ENCODE results near the gene MFSD6L.

Gene MFSD6L

DNA sequence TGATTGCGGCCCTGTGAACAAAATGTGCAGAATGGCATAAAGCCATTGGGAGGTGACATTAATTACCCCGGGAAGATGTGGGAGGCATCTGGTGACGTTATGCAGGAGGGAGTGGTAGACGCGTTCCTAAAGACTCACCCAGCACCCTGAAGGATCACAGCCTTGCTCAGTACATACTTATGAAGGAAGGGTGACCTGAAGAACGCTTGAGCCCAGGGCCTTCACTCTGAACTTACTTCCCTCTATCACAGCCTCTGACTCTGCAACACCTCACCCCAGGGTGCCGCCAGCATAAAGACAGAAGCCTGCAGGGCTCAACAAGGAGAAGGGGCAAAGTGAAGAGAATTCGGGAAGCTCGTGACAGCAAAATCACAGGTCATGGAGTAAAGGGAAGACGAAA, 9.4 kb downstream of the MFSD6L start:
- no peak overlapping the region for H3K4me2 ChIP-seq (ENCODE audit: low read length)
- no peak overlapping the region for H3K27ac ChIP-seq
- peaks cover 4% of the 10 kb centered on the region for H3K4me1 ChIP-seq
- H3K79me2 ChIP-seq, result no peaks in the 10 kb centered on the region
- TF ChIP-seq, protein P1, sequence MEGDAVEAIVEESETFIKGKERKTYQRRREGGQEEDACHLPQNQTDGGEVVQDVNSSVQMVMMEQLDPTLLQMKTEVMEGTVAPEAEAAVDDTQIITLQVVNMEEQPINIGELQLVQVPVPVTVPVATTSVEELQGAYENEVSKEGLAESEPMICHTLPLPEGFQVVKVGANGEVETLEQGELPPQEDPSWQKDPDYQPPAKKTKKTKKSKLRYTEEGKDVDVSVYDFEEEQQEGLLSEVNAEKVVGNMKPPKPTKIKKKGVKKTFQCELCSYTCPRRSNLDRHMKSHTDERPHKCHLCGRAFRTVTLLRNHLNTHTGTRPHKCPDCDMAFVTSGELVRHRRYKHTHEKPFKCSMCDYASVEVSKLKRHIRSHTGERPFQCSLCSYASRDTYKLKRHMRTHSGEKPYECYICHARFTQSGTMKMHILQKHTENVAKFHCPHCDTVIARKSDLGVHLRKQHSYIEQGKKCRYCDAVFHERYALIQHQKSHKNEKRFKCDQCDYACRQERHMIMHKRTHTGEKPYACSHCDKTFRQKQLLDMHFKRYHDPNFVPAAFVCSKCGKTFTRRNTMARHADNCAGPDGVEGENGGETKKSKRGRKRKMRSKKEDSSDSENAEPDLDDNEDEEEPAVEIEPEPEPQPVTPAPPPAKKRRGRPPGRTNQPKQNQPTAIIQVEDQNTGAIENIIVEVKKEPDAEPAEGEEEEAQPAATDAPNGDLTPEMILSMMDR (IDR thresholded peaks at IDR 0.05), result no peak
- no peaks in the 10 kb centered on the region for H3K9me3 ChIP-seq (ENCODE audit: control insufficient read depth, low read length)
- H2AFZ ChIP-seq, result no peak overlapping the region
- H3K36me3 ChIP-seq (ENCODE audit: control insufficient read depth, insufficient read depth, low read length), result no peaks in the 10 kb centered on the region
- no peaks in the 10 kb centered on the region for H3K27me3 ChIP-seq (ENCODE audit: control insufficient read depth, insufficient read depth, low read length)
- no peak overlapping the region for H3K4me3 ChIP-seq (ENCODE audit: low read depth, low read length)
- H3K9ac ChIP-seq, result no peak overlapping the region

- H3K9me3 ChIP-seq (ENCODE audit: control insufficient read depth, low read length), result no peaks in the 10 kb centered on the region
Observed at GRCh38 chr17:8788998-8789397, 10.2 kb downstream of the MFSD6L start.

DNA sequence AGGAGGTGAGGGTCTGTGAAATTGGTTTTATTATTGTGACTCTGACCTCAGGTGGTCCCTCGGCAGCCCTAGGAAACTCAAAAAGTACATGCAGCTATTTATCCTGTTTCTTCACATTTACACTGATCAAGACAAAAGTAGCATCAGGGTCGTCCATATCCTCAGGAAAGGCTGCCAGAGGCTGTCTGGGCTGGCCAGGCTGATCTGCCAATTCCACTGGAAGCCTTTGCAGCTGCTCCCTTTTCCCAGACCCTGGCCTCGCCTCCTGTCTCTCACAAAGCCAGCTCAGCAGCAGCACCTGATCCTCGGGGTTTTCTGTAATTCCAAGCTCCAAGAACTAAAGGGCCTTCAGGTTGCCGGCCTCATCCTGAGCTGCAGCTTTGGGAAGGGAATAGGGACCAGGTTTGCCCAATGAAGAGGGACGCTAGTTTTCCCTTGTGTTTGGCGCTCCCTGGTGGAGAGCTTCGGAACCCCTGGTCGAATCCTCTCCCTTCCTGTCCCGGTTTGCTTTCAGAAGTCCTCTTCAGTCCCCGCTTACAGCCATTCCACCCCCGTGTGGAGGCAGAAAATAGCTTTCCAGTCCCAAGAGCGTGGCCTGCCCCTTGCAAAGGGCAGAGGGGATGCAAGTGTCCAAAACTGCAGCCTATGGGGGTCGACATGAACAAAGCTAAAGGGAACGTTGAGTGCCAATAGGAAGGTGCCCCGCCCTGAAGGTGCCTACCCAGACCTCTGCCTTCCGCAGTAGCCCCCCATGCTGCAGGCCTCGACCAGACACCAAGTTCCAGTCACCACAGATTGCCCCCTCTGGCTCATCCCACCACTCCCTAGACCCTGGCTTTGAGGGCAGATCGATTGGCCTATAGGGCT, 13.4 kb downstream of the MFSD6L start:
- TF ChIP-seq, protein P1 (IDR thresholded peaks at IDR 0.05), result peak; percentile 80
- Histone ChIP-seq H2AFZ (peak overlapping the region; percentile 64), H3K27ac (no peak overlapping the region), H3K27me3 (ENCODE audit: control insufficient read depth, insufficient read depth, low read length) (no peaks in the 10 kb centered on the region), H3K36me3 (ENCODE audit: control insufficient read depth, insufficient read depth, low read length) (no peaks in the 10 kb centered on the region), H3K79me2 (no peaks in the 10 kb centered on the region), H3K4me1 (peaks cover 4% of the 10 kb centered on the region), H3K9me3 (ENCODE audit: control insufficient read depth, low read length) (no peaks in the 10 kb centered on the region), H3K9ac (no peak overlapping the region), H3K4me2 (ENCODE audit: low read length) (no peak overlapping the region), H3K4me3 (ENCODE audit: low read depth, low read length) (no peak overlapping the region)

More at GRCh38 chr17:8788998-8789397, 10.2 kb downstream of the MFSD6L start:
- H3K4me2 ChIP-seq (ENCODE audit: low read length), result no peak overlapping the region
- no peak overlapping the region for H3K27ac ChIP-seq
- H3K4me1 ChIP-seq, result peaks cover 4% of the 10 kb centered on the region
- no peaks in the 10 kb centered on the region for H3K36me3 ChIP-seq (ENCODE audit: control insufficient read depth, insufficient read depth, low read length)
- H3K4me3 ChIP-seq (ENCODE audit: low read depth, low read length), result no peak overlapping the region
- no peaks in the 10 kb centered on the region for H3K27me3 ChIP-seq (ENCODE audit: control insufficient read depth, insufficient read depth, low read length)
- no peaks in the 10 kb centered on the region for H3K79me2 ChIP-seq
- H2AFZ ChIP-seq, result no peak overlapping the region
- no peak overlapping the region for H3K9ac ChIP-seq
- TF ChIP-seq, protein P1 (IDR thresholded peaks at IDR 0.05), result no peak

DNA sequence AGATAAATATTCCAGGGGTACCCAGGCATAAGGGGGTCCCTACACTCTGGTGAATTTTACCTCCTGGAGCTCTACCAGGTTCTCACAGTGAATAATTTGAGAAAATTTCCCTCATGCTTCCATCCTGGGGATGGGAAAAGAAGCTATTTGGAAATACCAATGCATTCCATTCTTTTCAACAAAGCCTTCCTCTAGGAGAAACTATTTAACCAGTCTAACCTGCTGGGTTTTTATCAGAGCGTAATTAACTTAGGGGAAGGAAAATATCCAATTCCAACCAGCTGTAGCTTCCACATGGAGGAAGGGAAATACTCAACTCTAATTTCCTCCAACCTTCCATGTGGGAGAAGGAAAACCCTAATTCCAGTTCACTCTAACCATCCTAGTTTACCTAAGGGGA, 17.0 kb downstream of the MFSD6L start:
- H3K36me3 ChIP-seq (ENCODE audit: control insufficient read depth, insufficient read depth, low read length), result no peaks in the 10 kb centered on the region

More for the DNA sequence above, 17.0 kb downstream of the MFSD6L start:
- Histone ChIP-seq H2AFZ (no peak overlapping the region), H3K4me1 (peaks cover 4% of the 10 kb centered on the region), H3K9ac (no peak overlapping the region), H3K9me3 (ENCODE audit: control insufficient read depth, low read length) (no peaks in the 10 kb centered on the region), H3K79me2 (no peaks in the 10 kb centered on the region), H3K27me3 (ENCODE audit: control insufficient read depth, insufficient read depth, low read length) (no peaks in the 10 kb centered on the region), H3K4me2 (ENCODE audit: low read length) (no peak overlapping the region), H3K4me3 (ENCODE audit: low read depth, low read length) (no peak overlapping the region), H3K27ac (no peak overlapping the region)
- TF ChIP-seq, protein P1 (IDR thresholded peaks at IDR 0.05), result no peak
